Measurements from ENCODE around the gene GINS3.

DNA sequence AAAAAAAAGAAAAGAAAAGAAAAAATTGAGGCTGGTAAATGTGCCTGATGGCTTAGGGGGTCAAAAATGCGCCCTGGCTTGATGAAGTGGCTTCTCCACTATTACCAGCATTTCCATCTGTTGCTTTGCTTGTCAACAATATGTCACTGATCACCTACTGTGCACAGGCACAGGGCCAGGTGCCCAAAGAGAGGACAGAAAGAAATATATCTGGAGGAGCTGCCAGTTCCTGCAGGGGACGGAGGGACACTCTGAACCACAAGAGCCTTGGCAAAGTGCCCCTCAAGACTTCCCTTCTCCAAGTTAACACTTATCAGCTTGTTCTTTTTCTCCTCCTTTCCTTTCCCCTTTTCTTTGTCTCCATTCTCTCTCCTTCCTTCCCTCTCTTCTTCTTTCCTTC is 34.7 kb downstream of the GINS3 start:
- no peak for TF ChIP-seq POLR2A (IDR thresholded peaks at IDR 0.05)
- TF ChIP-seq, protein P1, sequence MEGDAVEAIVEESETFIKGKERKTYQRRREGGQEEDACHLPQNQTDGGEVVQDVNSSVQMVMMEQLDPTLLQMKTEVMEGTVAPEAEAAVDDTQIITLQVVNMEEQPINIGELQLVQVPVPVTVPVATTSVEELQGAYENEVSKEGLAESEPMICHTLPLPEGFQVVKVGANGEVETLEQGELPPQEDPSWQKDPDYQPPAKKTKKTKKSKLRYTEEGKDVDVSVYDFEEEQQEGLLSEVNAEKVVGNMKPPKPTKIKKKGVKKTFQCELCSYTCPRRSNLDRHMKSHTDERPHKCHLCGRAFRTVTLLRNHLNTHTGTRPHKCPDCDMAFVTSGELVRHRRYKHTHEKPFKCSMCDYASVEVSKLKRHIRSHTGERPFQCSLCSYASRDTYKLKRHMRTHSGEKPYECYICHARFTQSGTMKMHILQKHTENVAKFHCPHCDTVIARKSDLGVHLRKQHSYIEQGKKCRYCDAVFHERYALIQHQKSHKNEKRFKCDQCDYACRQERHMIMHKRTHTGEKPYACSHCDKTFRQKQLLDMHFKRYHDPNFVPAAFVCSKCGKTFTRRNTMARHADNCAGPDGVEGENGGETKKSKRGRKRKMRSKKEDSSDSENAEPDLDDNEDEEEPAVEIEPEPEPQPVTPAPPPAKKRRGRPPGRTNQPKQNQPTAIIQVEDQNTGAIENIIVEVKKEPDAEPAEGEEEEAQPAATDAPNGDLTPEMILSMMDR (IDR thresholded peaks at IDR 0.05): no peak
